AG04449 (cell line): ENCODE measurements around the gene ADGRE2.
"Not testable (repeated sequence)": the region's sequence is repeated elsewhere in the genome, so short reads cannot be mapped to it uniquely, and the experiment has no call there.

Experiments used
- CTCF ChIA-PET: fragments of 350-600 bp; formaldehyde crosslinking; extraction: SDS; loops from one replicate; lab custom pipeline; 2021; ENCODE audit warnings: antibody characterized with exemption; lab: Yijun Ruan, JAX
- POLR2A ChIA-PET: fragments of 400-600, 350-600 bp; formaldehyde crosslinking; extraction: SDS; loops from one replicate; lab custom pipeline; 2020; ENCODE audit warnings: antibody characterized with exemption, inconsistent platforms; lab: Yijun Ruan, JAX
- DNase-seq: peaks from one replicate; pipeline ENCODE4 v3.0.0-alpha.2; 2010; ENCODE audit warnings: low read depth, low spot score
- H3K4me3 ChIP-seq: 2 replicates; pipeline ENCODE4 v1.5.1; 2011; ENCODE audit warnings: low read depth, mild to moderate bottlenecking, control low read depth, low read length
- TF ChIP-seq, protein P1 (sequence below): IDR thresholded peaks from one replicate; pipeline ENCODE4 v1.5.1; 2011; ENCODE audit warnings: mild to moderate bottlenecking, moderate library complexity, low read length, control low read depth, inconsistent platforms; ENCODE audit not compliant: insufficient read depth; ENCODE audit errors: missing control alignments

ADGRE2 gene

DNA sequence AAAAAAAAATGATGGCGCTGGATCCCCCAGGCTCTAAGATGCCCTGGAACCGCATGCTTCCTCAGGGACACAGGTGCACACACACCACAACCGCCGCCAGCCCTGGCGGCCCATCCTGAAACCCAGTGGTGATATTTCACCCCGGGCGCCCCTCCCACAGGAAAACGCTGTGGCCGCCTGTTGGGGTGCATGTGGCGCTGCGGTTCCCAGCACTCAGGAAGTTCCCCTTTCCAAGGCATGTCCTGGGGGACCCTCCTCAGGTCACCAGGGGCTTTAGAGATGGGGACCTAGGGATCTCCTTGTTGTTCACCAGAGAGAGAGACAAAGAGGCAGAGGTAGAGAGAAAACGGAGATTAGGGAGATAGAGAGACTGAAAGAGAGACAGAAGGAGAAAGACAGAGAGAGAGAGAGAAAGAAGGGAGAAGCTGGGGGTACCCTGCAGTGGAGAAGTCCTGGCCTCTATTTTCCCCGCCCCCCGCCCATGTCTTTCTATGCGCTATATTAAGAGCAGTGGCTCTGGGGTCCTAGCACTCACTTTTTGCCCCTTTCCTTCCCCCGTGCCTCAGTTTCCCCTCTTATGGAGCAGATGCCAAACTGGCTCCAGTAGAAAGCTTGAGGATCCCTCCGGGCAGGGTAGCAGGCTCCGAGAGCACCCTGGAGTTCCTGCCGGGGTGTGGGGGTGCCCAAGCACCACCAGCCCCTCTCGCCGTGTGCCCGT lies 2.3 kb downstream of the ADGRE2 start:
- no peak overlapping the region for H3K4me3 ChIP-seq
- CTCF ChIA-PET: no interaction called here
- POLR2A ChIA-PET: no interaction called here
- DNase-seq: no peak
- TF ChIP-seq, protein P1, sequence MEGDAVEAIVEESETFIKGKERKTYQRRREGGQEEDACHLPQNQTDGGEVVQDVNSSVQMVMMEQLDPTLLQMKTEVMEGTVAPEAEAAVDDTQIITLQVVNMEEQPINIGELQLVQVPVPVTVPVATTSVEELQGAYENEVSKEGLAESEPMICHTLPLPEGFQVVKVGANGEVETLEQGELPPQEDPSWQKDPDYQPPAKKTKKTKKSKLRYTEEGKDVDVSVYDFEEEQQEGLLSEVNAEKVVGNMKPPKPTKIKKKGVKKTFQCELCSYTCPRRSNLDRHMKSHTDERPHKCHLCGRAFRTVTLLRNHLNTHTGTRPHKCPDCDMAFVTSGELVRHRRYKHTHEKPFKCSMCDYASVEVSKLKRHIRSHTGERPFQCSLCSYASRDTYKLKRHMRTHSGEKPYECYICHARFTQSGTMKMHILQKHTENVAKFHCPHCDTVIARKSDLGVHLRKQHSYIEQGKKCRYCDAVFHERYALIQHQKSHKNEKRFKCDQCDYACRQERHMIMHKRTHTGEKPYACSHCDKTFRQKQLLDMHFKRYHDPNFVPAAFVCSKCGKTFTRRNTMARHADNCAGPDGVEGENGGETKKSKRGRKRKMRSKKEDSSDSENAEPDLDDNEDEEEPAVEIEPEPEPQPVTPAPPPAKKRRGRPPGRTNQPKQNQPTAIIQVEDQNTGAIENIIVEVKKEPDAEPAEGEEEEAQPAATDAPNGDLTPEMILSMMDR: no peak

DNA sequence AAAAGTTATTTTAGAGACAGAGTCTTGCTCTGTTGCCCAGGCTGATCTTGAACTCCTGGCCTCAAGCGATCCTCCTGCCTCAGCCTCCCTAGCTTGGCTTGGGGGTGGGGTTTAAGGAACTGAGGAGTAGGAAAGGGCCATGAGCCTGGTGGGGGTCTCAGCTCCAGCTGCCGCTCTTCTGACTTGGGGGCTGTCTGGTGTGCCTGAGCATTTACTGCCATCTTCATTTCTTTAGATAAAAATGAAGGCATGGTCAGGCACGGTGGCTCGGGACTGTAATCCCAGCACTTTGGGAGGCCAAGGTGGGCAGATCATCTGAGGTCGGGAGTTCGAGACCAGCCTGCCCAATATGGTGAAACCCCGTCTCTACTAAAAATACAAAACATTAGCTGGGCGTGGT lies 3.0 kb downstream of the ADGRE2 start:
- DNase-seq, CTCF ChIA-PET, H3K4me3 ChIP-seq, POLR2A ChIA-PET: not testable (repeated sequence)

DNA sequence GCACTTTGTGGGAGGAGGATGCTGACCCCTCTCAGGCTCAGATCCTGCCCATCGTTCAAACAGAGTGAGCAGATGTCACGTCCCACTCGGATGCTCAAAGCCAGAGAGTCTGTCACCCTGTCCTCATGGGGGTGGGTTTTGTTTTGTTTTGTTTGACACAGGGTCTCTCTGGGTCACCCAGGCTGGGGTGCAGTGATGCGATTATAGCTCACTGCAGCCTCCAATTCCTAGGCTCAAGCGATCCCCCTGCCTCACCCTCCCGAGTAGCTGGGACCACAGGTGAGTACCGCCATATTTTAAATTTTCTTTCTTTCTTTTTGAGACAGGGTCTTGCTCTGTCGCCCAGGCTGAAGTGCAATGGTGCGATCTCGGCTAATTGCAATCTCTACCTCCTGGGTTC lies 4.0 kb downstream of the ADGRE2 start:
- ChIA-PET POLR2A (no interaction called here), CTCF (no interaction called here)
- DNase-seq: no peak
- H3K4me3 ChIP-seq: no peak overlapping the region
- TF ChIP-seq, protein P1: no peak

DNA sequence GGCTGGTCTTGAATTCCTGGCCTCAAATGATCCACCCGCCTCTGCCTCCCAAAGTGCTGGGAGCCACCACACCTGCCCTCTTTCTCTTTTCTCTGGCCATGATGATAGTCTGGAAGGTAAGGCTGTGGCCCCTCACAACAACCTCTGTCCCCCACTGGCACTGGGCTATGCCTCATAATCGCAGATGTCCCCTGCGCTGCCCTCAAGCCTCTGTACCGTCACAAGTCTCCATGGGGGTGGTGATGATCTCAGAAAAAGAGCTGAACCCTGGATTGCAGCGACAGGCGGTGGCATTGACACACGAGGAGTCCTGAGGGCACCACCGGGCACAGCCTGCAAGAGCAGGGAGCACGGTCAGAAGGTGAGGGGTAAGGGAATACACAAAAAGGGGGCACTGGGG lies 4.6 kb downstream of the ADGRE2 start:
- H3K4me3 ChIP-seq, POLR2A ChIA-PET, CTCF ChIA-PET, DNase-seq: not testable (repeated sequence)

DNA sequence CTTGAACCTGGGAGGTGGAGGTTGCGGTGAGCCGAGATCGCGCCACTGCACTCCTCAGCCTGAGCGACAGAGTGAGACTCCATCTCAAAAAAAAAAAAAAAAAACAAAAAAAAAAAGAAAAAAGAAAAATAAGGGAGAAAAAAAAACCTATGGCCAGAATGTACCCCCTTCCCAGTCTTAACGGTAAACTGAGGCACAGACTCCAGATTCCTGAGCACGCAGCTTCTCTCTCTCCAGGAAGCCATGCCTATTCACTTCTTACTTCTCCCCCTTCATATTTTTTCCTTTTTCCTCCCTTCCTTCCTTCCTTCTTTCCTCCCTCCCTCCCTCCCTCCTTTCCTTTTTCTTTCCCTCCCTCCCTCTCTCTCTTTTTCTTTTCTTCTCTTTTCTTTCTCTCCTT lies 5.4 kb downstream of the ADGRE2 start:
- ChIA-PET POLR2A (no interaction called here), CTCF (no interaction called here)
- no peak for DNase-seq
- TF ChIP-seq, protein P1: no peak
- no peak overlapping the region for H3K4me3 ChIP-seq

DNA sequence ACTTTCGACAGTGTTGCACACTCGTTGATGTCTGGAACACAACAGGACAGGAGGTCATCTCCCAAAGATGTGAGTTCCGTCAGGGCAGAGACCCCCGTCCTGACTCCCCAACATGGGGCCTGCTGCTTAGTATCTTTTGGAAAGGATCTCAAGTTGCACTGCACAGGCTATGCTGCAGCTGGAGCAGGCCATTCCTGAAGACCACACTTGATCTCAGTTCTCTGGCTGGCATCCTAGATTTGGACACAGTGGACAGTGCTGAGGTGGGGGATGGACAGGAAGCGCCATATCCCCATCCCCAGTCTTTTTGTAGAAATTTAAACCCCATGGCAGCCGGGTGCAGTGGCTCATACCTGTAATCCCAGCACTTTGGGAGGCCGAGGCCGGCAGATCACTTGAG lies 5.9 kb downstream of the ADGRE2 start:
- TF ChIP-seq, protein P1: no peak
- CTCF ChIA-PET: no interaction called here
- H3K4me3 ChIP-seq: no peak overlapping the region
- POLR2A ChIA-PET: no interaction called here
- no peak for DNase-seq

DNA sequence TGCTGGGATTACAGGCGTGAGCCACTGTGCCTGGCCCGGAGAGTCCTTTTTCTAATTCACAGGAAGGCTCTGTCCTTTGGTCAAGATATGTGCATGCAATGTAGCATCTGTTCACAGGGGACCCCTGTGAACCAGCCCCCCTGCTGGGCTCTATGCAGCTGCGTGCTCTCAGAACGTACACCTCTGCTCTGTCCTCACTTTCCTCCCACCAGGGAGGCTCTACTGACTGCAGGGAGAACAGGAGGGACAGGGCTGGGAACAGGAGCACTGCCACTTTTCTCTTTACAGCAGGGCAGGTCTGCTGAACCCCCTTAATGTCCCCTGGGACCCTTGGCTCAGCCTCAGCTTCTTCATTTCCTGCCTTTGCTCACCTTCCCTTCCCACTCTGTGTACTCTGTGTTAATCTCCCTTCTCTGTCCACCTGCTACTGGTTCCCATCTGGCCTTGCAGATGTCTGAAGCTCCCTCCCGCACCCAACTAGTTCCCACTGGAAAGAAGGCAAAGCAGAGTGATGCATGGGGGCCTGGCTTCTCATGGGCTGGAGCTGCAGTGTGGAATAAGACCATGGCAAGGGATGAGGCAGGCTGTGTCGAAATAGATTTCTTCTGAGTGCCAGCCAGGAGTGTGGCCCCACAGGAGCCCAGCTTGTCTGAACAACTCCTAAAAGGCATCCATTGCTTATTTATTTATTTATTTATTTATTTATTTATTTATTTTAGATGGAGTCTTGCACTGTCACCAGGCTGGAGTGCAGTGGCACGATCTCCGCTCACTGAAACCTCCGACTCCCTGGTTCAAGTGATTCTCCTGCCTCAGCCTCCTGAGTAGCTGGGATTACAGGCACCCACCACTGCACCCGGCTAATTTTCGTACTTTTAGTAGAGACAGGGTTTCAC lies 7.2 kb downstream of the ADGRE2 start:
- no peak for DNase-seq
- POLR2A ChIA-PET: no interaction called here
- TF ChIP-seq, protein P1: no peak
- CTCF ChIA-PET: interaction anchor here (0.7 kb wide), 1 partner anchor 15 kb away, joined by 3 read pairs; no protein-coding TSS in a partner anchor
- H3K4me3 ChIP-seq: no peak overlapping the region
